GM19035 (cell line): Measurements from ENCODE around the gene SUPT20H.
A peak's percentile ranks its signal among the peaks of the same experiment; 100 is the strongest.

ENCODE experiments used
- ATAC-seq: cut with Tn5 transposase; IDR thresholded peaks from one replicate; pipeline ENCODE4 v1.9.1; 2021; ENCODE audit not compliant: unreplicated experiment

Gene SUPT20H

GRCh38 chr13:37009692-37010091, 49.8 kb downstream of the SUPT20H start:
- ATAC-seq: no peak

DNA sequence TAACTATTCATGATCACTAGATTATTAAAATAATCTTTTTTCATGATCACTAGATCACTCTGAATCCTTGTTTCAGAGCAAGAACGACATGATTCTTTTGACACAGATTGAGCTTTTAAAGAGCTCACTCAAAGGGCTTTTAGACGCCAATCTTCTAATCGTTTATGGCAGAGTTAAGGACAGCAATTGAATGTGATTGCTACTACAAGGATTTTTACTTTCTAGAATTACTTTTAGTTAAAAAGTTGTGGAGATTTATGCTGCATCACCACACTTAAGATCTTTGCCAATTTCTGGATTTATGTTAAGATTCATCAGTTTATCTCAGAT, 57.6 kb downstream of the SUPT20H start:
- ATAC-seq: no peak

GRCh38 chr13:36999054-36999714, 60.3 kb downstream of the SUPT20H start, which contains the start of gene ALG5:
TSS of gene ALG5 (minus strand) at chr13:36999340. CDS start at chr13:36999300, 40 bp downstream.
- peak; percentile 60 for ATAC-seq

GRCh38 chr13:36998624-36999041, 60.9 kb downstream of the SUPT20H start:
- no peak for ATAC-seq

- no peak for ATAC-seq
These were observed 61.6 kb downstream of the SUPT20H start for GRCh38 chr13:36997716-36998427.

DNA sequence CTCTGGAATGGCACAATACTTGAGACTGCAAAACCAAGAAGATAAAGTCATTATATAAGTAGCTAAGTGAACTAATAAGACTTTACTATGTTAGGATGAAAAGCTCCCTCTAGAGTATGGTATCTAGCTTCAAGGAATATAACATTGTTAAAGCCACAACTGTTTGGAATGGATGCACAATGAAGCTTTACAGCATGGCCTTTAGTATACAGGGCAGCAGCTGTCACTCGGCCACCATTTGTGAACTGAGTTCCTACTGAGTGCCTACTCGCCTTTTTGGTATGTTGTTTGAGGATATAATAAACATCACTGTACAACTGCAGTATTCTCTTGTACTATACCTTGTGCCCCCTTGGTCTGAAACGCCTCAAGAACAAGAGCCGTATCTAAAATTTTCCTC, 67.1 kb downstream of the SUPT20H start:
- no peak for ATAC-seq

DNA sequence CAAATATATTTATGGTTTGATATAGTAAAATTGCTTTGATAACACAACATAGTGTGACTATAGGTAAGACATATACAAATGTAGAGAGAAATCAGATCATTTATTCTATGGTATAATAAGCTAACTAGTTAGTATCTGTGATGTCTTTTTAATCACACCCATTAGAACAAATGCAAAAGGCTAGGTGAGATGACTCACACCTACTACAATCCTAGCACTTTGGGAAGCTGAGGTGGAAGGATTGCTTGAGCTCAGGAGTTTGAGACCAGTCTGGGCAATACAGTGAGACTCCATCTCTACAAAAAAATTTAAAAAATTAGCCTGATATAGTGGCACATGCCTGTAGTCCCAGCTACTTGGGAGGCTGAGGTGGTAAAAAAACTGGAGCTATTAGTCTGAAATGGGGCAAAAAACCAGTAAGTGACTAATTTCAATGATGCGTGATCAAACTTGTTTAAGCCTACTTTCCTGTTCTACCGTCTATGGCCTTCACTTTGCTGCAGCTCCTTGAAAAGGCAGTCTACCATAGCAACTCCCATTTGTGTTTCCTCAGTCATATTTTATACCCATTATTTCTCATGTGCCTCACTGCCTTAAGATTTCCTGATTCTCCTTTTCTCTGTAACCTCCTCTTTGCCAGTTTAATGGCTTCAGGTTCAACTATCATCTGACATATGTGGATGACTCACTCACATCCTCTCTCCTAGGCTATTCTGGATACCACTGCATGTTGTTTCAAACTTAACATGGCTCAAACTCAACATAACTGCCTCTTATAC, 72.8 kb downstream of the SUPT20H start:
- no peak for ATAC-seq

- no peak for ATAC-seq
These were observed 78.2 kb downstream of the SUPT20H start for GRCh38 chr13:36981156-36981743.

DNA sequence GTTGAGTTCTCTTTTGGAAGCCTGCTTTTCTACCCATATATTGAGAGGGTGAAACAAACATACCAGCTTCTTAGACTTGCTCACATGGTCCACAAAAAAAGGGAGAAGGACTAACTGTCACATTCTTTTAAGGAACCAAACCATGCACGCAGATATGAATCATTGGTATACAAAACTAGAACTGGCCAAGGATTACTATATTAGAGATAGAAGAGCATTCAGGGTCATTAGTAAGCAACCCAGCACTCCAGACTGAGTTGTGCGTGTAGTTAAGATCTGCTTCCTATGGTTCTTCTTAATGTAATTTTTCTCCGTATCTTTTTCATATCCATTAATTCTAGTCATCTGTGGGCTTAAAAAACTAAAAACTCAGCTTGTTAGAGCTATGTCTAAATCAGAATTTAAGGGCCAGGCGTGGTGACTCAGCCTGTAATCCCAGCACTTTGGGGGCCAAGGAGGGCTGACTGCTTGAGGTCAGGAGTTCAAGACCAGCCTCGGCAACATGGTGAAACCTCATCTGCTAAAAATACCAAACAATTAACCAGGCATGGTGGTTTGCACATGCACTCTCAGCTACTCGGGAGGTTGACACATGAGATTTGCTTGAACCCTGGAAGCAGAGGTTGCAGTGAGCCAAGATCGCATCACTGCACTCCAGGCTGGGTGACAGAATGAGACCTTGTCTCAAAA, 80.0 kb downstream of the SUPT20H start:
- no peak for ATAC-seq

DNA sequence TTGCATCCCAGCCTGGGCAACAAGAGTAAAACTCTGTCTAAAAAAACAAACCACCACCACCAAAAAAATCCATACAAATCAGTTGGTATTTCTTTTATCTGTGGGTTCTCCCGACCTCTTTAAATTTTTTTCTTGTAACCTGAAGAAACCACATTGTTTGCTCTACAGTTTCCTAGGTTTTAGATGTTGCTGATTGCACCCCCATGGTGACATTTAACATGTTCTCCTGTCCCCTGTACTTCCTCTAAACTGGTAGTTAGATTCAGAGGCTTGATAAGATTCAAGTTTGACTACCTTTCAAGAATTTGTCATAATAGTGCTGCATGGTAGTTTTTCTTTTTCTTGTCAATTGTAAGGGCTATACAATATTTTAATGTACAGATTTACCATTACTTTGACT, 84.3 kb downstream of the SUPT20H start:
- ATAC-seq: no peak

GRCh38 chr13:36973621-36974295, 85.7 kb downstream of the SUPT20H start:
- ATAC-seq: peak; percentile 78

GRCh38 chr13:36973009-36973408, 86.5 kb downstream of the SUPT20H start:
- no peak for ATAC-seq

- ATAC-seq: no peak
These were observed 93.1 kb downstream of the SUPT20H start for GRCh38 chr13:36966404-36966803.

- no peak for ATAC-seq
These were observed 93.7 kb downstream of the SUPT20H start for GRCh38 chr13:36965767-36966166.

- ATAC-seq: no peak
These were observed 99.9 kb downstream of the SUPT20H start for GRCh38 chr13:36959456-36960116.
